H1 (cell line): ENCODE results near the gene SPTAN1. TPM values are rescaled to one million over a fixed set of nuclear protein-coding genes. Genes with fewer than 3 reads are reported as not detected.

Experiments used
- EZH2 ChIP-seq: fragments of 200-600 bp; sonication (generic); IDR thresholded peaks from 2 replicates; pipeline ENCODE4 v1.7.1; 2012; ENCODE audit warnings: low read depth, mild to moderate bottlenecking, moderate library complexity, low read length, inconsistent platforms; ENCODE audit not compliant: severe bottlenecking
- GTF2F1 ChIP-seq: IDR thresholded peaks from 2 replicates; pipeline ENCODE4 v1.6.1; 2012; ENCODE audit warnings: low read depth, low read length, improper control_type of control experiment, borderline replicate concordance
- JUN ChIP-seq: IDR thresholded peaks from 2 replicates; pipeline ENCODE4 v1.6.1; 2011; ENCODE audit warnings: low read depth, mild to moderate bottlenecking, improper control_type of control experiment, low read length
- POLR2AphosphoS5 ChIP-seq: IDR thresholded peaks from 2 replicates; pipeline ENCODE4 v1.6.1; 2011; ENCODE audit warnings: low read depth, low read length
- RBBP5 ChIP-seq: IDR thresholded peaks from 2 replicates; pipeline ENCODE4 v1.7.1; 2012; ENCODE audit warnings: low read depth, mild to moderate bottlenecking, inconsistent platforms, low read length, moderate library complexity, borderline replicate concordance
- RNF2 ChIP-seq: fragments of 200-900, 300-1000 bp; sonication (generic); IDR thresholded peaks from 2 replicates; pipeline ENCODE4 v1.7.1; 2016; ENCODE audit warnings: borderline replicate concordance, low read depth, mild to moderate bottlenecking, antibody characterized with exemption, low read length; ENCODE audit not compliant: poor library complexity, severe bottlenecking; ENCODE audit errors: missing control alignments
- SAP30 ChIP-seq: fragments of 300-600 bp; sonication (generic); IDR thresholded peaks from 2 replicates; pipeline ENCODE4 v1.7.1; 2012; ENCODE audit warnings: low read length, moderate library complexity, mild to moderate bottlenecking, inconsistent platforms; ENCODE audit not compliant: insufficient read depth, insufficient replicate concordance
- SP4 ChIP-seq: IDR thresholded peaks from 2 replicates; pipeline ENCODE4 v1.6.1; 2012; ENCODE audit warnings: low read length, inconsistent platforms
- SUZ12 ChIP-seq: fragments of 200-600 bp; sonication (generic); IDR thresholded peaks from 2 replicates; pipeline ENCODE4 v1.6.1; 2012; ENCODE audit warnings: mild to moderate bottlenecking, inconsistent platforms, low read length, moderate library complexity, mixed read lengths
- TEAD4 ChIP-seq: IDR thresholded peaks from 2 replicates; pipeline ENCODE4 v1.6.1; 2012; ENCODE audit warnings: low read depth, low read length, inconsistent platforms, mixed read lengths
- ZNF274 ChIP-seq: IDR thresholded peaks from 2 replicates; pipeline ENCODE4 v1.7.0; 2012; ENCODE audit warnings: low read length, borderline replicate concordance; ENCODE audit errors: extremely low read depth
- polyA plus RNA-seq, 7 experiments: library from polyadenylated mRNA; depleted of rRNA in 3 of 7; stranded (reverse) in 5 of 7; unstranded in 2 of 7; fragments of >200 nt in 5 of 7; fragments of 200-250 nt in 2 of 7; gene quantifications; 1 replicate in 5 of 7; 2 replicates in 1 of 7; 4 replicates in 1 of 7; pipeline versions ENCODE4 v1.2.1 to v1.2.3, GENCODE V29; 2011 to 2013; ENCODE audit warnings: missing spikeins in 2 of 7, mixed read lengths in 2 of 7
- total RNA-seq: library from RNA; stranded (reverse); fragmentation: NEBNext Ultra II Directional; extraction: Animal tissue kit (Norgen Biotek cat#: 25700); gene quantifications from 2 replicates; pipeline ENCODE4 v1.2.1, GENCODE V29; 2021
- TF ChIP-seq, protein P1 (sequence below): fragments of 300-600 bp; sonication (generic); IDR thresholded peaks from 2 replicates; pipeline ENCODE4 v1.7.1; 2012; ENCODE audit warnings: low read length, moderate library complexity, mild to moderate bottlenecking, inconsistent platforms; ENCODE audit not compliant: insufficient replicate concordance

The SPTAN1 gene
- total and polyA plus RNA-seq, 2 of the 8 experiments (the other 6 are each of a cell fraction or from before 2014, with no cell fraction given) = 182 to 216 TPM

DNA sequence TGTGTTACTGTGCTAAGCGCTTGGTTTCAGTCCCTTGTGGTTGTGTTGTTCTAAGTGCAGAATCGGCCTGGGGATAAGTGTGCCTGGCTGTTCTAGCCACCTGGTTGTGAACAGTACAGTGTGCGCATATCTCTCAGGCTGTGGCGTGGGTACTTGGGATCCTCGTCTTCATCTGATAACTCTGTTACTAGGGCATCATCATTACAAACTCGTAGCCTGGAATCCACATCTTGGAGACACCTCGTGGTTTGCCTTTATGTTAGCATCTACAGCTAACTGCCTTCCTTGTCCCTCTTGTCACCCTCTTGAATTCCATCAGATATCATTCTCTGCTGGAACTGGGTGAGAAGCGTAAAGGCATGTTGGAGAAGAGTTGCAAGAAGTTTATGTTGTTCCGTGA is 41.5 kb downstream of the SPTAN1 start (continued):
- TF ChIP-seq, protein P1, sequence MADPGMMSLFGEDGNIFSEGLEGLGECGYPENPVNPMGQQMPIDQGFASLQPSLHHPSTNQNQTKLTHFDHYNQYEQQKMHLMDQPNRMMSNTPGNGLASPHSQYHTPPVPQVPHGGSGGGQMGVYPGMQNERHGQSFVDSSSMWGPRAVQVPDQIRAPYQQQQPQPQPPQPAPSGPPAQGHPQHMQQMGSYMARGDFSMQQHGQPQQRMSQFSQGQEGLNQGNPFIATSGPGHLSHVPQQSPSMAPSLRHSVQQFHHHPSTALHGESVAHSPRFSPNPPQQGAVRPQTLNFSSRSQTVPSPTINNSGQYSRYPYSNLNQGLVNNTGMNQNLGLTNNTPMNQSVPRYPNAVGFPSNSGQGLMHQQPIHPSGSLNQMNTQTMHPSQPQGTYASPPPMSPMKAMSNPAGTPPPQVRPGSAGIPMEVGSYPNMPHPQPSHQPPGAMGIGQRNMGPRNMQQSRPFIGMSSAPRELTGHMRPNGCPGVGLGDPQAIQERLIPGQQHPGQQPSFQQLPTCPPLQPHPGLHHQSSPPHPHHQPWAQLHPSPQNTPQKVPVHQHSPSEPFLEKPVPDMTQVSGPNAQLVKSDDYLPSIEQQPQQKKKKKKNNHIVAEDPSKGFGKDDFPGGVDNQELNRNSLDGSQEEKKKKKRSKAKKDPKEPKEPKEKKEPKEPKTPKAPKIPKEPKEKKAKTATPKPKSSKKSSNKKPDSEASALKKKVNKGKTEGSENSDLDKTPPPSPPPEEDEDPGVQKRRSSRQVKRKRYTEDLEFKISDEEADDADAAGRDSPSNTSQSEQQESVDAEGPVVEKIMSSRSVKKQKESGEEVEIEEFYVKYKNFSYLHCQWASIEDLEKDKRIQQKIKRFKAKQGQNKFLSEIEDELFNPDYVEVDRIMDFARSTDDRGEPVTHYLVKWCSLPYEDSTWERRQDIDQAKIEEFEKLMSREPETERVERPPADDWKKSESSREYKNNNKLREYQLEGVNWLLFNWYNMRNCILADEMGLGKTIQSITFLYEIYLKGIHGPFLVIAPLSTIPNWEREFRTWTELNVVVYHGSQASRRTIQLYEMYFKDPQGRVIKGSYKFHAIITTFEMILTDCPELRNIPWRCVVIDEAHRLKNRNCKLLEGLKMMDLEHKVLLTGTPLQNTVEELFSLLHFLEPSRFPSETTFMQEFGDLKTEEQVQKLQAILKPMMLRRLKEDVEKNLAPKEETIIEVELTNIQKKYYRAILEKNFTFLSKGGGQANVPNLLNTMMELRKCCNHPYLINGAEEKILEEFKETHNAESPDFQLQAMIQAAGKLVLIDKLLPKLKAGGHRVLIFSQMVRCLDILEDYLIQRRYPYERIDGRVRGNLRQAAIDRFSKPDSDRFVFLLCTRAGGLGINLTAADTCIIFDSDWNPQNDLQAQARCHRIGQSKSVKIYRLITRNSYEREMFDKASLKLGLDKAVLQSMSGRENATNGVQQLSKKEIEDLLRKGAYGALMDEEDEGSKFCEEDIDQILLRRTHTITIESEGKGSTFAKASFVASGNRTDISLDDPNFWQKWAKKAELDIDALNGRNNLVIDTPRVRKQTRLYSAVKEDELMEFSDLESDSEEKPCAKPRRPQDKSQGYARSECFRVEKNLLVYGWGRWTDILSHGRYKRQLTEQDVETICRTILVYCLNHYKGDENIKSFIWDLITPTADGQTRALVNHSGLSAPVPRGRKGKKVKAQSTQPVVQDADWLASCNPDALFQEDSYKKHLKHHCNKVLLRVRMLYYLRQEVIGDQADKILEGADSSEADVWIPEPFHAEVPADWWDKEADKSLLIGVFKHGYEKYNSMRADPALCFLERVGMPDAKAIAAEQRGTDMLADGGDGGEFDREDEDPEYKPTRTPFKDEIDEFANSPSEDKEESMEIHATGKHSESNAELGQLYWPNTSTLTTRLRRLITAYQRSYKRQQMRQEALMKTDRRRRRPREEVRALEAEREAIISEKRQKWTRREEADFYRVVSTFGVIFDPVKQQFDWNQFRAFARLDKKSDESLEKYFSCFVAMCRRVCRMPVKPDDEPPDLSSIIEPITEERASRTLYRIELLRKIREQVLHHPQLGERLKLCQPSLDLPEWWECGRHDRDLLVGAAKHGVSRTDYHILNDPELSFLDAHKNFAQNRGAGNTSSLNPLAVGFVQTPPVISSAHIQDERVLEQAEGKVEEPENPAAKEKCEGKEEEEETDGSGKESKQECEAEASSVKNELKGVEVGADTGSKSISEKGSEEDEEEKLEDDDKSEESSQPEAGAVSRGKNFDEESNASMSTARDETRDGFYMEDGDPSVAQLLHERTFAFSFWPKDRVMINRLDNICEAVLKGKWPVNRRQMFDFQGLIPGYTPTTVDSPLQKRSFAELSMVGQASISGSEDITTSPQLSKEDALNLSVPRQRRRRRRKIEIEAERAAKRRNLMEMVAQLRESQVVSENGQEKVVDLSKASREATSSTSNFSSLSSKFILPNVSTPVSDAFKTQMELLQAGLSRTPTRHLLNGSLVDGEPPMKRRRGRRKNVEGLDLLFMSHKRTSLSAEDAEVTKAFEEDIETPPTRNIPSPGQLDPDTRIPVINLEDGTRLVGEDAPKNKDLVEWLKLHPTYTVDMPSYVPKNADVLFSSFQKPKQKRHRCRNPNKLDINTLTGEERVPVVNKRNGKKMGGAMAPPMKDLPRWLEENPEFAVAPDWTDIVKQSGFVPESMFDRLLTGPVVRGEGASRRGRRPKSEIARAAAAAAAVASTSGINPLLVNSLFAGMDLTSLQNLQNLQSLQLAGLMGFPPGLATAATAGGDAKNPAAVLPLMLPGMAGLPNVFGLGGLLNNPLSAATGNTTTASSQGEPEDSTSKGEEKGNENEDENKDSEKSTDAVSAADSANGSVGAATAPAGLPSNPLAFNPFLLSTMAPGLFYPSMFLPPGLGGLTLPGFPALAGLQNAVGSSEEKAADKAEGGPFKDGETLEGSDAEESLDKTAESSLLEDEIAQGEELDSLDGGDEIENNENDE = no peak
- no peak for TF ChIP-seq SUZ12
- no peak for TF ChIP-seq SAP30
- no peak for TF ChIP-seq GTF2F1
- no peak for TF ChIP-seq POLR2AphosphoS5
- TF ChIP-seq RNF2 = no peak
- TF ChIP-seq RBBP5 = no peak
- TF ChIP-seq EZH2 = no peak
- no peak for TF ChIP-seq SP4
- no peak for TF ChIP-seq TEAD4
- no peak for TF ChIP-seq ZNF274
- TF ChIP-seq JUN = no peak
